GM19324 (cell line): ENCODE results near the gene IL15.
A peak's percentile ranks its signal among the peaks of the same experiment; 100 is the strongest.
"Not testable (repeated sequence)": the region's sequence is repeated elsewhere in the genome, so short reads cannot be mapped to it uniquely, and the experiment has no call there.

ENCODE experiments used
- ATAC-seq: cut with Tn5 transposase; IDR thresholded peaks from one replicate; pipeline ENCODE4 v1.9.1; 2021; ENCODE audit warnings: mild to moderate bottlenecking, moderate library complexity; ENCODE audit not compliant: unreplicated experiment, low FRiP score

IL15 gene, protein sequence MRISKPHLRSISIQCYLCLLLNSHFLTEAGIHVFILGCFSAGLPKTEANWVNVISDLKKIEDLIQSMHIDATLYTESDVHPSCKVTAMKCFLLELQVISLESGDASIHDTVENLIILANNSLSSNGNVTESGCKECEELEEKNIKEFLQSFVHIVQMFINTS

GRCh38 chr4:141636082-141636770, at the start of gene IL15:
Gene IL15 (plus strand): TSS chr4:141636583. CDS start chr4:141719465, 82,882 bp downstream.
- ATAC-seq = peak; percentile 70

- no peak for ATAC-seq
Measured at GRCh38 chr4:141587897-141588296, 48.5 kb upstream of the IL15 start.

DNA sequence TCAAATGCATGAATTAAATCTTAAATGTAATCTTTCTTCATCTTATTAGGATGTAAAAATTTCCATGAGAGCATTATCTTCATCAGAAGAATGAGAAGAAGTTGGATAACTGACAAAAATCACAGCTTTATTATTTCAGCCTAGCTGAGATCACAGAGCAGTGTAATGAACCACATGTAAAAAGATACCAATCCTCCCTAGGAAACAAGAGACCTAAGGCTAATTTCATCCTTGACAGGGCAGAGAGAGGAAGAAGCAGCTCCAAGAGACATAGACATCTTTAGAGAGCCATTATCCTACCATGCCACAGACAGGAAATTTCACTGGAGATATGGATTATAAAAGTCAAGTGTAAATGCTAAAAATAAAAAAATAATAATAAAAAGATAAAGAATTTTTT, 40.9 kb upstream of the IL15 start:
- ATAC-seq = no peak

DNA sequence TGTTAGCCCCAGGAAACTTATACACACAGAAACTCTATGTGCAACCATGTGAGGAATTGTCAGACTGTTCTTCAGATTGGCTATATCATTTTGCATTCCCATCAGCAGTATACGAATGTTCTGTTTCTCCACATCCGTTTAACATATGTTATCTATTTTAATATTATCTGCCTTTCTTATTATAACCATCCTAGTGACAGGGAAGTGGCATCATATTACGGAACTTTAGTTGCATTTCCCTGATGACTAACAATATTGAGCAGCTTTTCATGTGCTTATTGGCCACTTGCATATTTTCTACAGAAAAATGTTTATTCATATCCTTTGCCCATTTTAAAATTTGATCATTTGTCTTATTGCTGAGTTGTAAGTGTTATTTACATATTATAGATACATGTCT, 36.5 kb upstream of the IL15 start:
- no peak for ATAC-seq

GRCh38 chr4:141604683-141605082, 31.7 kb upstream of the IL15 start:
- not testable (repeated sequence) for ATAC-seq

GRCh38 chr4:141605425-141605856, 30.9 kb upstream of the IL15 start:
- no peak for ATAC-seq

GRCh38 chr4:141609243-141609642, 27.1 kb upstream of the IL15 start:
- no peak for ATAC-seq

GRCh38 chr4:141610365-141610764, 26.0 kb upstream of the IL15 start:
- ATAC-seq = no peak

GRCh38 chr4:141614878-141615586, 21.4 kb upstream of the IL15 start:
- peak; percentile 88 for ATAC-seq

DNA sequence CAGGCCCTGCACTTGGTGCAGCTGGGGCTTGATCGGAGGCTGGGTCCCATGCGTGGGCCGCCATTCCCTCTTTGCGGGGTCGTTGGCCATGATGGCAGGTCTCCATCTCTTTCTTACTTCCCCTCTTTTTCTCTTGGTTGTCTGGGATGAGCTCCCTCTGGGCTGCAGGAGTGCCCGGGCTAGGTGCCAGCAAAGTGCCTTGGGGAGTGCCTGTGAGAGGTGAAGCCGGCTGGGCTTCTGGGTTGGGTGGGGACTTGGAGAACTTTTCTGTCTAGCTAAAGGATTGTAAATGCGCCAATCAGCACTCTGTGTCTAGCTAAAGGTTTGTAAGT, 20.8 kb upstream of the IL15 start:
- not testable (repeated sequence) for ATAC-seq

DNA sequence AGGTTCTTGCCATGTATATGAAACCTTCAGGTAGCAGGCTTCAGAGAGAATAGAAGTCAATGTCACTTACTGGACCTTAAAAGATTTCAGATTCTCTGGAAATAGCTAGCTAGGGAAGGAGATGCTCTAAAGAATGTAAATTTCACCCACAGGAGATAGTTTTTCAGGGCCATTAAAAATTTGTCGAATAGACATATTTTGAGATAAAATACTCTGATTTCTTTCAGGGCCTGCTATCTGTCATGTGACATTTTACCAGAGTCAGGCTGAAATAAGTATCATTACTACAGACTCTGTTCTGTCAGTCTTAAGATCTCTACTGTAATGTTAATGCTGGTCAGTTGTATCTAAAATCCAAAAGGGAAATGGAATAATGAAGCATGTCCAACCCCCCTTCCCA, 15.7 kb upstream of the IL15 start:
- no peak for ATAC-seq

DNA sequence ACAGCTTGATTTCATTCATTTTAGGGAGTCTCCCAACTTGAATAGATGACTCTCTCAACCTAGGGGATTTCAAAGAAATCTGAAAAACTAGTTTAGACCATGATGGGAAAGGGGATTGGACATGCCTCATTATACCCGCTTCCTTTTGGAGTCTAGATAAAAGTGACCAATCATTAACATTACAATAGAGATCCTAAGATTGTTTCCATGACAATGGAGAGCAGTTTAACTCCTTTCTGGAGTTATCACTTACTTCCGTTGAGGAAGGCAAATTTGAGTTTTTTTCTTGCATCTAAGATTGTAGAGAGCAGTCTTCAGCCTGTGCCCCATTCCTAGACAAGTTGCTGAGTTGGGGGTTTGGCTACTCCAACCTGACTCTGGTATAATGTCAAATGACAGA, 11.4 kb upstream of the IL15 start:
- ATAC-seq = no peak

DNA sequence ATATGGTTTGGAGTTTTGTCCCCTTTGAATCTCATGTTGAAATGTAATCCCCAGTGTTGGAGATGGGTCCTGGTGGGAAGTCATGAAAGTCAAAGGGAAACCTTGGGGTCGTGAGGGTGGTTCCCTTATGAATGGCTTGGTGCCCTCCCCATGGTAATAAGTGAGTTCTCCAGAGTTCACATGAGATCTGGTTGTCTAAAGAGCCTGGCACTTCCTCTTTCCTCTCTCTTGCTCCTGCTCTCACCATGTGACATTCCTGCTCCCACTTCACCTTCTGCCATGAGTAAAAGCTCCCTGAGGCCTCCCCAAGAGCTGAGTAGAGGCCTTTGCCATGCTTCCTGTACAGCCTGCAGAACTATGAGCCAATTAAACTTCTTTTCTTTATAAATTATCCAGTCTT, 5.5 kb upstream of the IL15 start:
- no peak for ATAC-seq

GRCh38 chr4:141635736-141636081, 674 bp upstream of the IL15 start:
- ATAC-seq = peak; percentile 43

GRCh38 chr4:141636771-141637460, 533 bp downstream of the IL15 start:
- peak; percentile 45 for ATAC-seq

DNA sequence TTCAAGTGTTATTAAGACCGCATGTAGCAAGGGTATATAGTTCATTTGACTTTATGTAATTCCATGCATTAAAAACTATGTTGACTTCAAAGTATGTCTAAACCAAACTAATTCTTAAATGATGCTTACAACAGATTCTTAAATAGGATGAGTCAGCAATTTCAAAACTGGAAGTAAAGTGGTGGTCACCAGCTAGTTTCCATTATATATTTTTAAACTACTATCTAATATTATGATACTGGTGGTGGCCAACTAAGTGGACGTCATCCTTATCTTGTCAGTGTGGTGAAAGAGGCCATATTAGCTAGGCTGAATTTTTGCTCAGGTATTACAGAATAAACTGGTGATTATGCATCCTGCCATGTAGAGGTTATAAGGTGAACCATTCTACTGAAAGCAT, 1.2 kb downstream of the IL15 start:
- ATAC-seq = no peak

DNA sequence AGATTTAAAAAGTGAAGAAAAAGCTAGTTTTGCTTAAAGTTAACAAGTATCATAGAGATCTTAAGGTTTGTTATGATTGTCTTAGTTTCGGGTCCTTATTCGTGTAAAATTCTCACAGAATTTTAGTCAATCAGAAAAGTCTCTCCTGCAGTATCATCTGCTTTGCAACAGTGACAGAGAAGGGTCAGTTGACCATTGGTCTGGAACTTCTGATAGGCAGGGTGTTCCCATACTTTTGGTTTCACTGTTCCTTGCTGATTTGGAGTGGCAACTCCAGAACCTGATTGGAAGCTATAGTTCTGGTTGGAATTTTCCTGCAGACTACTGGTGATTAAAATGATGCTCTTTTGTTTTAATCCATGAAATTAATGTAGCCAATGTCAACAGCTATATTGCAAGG, 1.8 kb downstream of the IL15 start:
- ATAC-seq = no peak

DNA sequence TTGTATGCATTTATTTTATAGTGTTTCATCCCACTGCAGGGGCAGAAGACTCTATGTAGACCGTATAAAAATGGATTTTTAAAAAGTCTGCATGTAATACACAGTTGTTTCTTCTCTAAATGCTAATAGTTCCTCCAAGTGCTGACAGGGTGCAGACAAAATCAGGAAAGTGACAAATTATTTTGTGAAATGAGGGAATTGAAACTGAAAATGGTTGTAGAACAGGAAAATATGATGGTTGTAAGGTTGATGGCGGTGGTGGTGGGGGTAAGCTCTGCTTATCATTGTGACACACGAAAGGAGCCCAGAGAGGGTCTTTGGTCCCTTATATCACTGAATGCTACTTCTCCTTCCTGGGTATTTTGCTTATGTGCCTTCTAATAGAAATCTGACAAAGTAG, 4.3 kb downstream of the IL15 start:
- ATAC-seq = no peak

- no peak for ATAC-seq
Measured at GRCh38 chr4:141642063-141642462, 5.7 kb downstream of the IL15 start.

DNA sequence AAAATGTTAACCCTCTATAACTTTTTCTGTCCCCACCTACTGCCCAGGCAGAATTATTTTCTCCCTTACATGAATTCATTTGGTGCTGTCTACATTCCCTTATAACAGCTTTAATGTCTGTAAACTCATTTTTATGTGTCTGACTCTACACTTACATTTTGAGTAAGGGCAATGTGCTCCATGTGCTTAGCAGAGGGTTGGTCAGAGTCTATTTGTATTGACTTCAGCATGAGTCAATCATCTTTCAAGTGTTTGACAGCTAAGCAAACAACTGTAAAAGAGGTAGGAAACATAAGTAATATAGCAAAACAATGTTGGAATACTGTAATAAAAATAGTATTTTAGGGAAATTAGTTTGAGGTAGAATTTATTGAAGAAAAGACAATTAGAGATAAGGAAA, 6.3 kb downstream of the IL15 start:
- no peak for ATAC-seq

- ATAC-seq = peak; percentile 53
Measured at GRCh38 chr4:141643557-141643956, 7.2 kb downstream of the IL15 start.
